K562 (cell line): ENCODE data around the gene LMBR1. TPM values are rescaled to one million over a fixed set of nuclear protein-coding genes. Genes with fewer than 3 reads are reported as not detected.

ENCODE experiments used
- ATF1 ChIP-seq, 2 experiments: fragments of 450-650 bp in 1 of 2; IDR thresholded peaks; 2 replicates each; pipeline ENCODE4 v1.6.1; 2016; ENCODE audit warnings: missing compliant biosample characterization in 1 of 2, missing genetic modification characterization in 1 of 2
- BHLHE40 ChIP-seq: IDR thresholded peaks from 2 replicates; pipeline ENCODE4 v1.6.1; 2011; ENCODE audit warnings: low read length, improper control_type of control experiment
- BRCA1 ChIP-seq, 2 experiments: fragments of 450-650 bp in 1 of 2; sonication (generic) in 1 of 2; formaldehyde crosslinking in 1 of 2; IDR thresholded peaks; 2 replicates each; pipeline versions ENCODE4 v1.5.0 to v1.6.1; 2017 to 2020; ENCODE audit warnings: mild to moderate bottlenecking in 1 of 2, missing genetic modification reagents in 1 of 2
- CHCHD3 ChIP-seq: fragments of 250-450 bp; sonication (Bioruptor Pico); IDR thresholded peaks from 2 replicates; pipeline ENCODE4 v2.1.2; 2022; ENCODE audit warnings: mild to moderate bottlenecking
- CLOCK ChIP-seq: fragments of 250-450 bp; sonication (Bioruptor Pico); IDR thresholded peaks from 2 replicates; pipeline ENCODE4 v1.4.0; 2020; ENCODE audit warnings: mild to moderate bottlenecking, moderate library complexity, borderline replicate concordance
- CREBBP ChIP-seq: IDR thresholded peaks from one replicate; pipeline ENCODE4 v1.6.1; 2012; ENCODE audit warnings: low read depth, mild to moderate bottlenecking, control low read depth, inconsistent platforms, low read length
- CTCFL ChIP-seq: IDR thresholded peaks from 2 replicates; pipeline ENCODE4 v1.6.1; 2011; ENCODE audit warnings: borderline replicate concordance, low read depth, mild to moderate bottlenecking, moderate library complexity, low read length; ENCODE audit not compliant: insufficient read depth, poor library complexity, severe bottlenecking
- GMEB1 ChIP-seq: fragments of 250-450 bp; sonication (Bioruptor Pico); IDR thresholded peaks from 2 replicates; pipeline ENCODE4 v1.4.0; 2020; ENCODE audit warnings: mild to moderate bottlenecking
- HNRNPH1 ChIP-seq: fragments of 200-400 bp; formaldehyde crosslinking; optimal IDR thresholded peaks from 2 replicates; pipeline ENCODE3; 2017; ENCODE audit warnings: low read depth, mild to moderate bottlenecking, low read length, moderate library complexity
- MCM7 ChIP-seq, 2 experiments: fragments of 450-650 bp; IDR thresholded peaks; 2 replicates each; pipeline ENCODE4 v1.6.1; 2016 to 2018
- RB1 ChIP-seq: fragments of 450-650 bp; IDR thresholded peaks from 2 replicates; pipeline ENCODE4 v1.6.1; 2017; ENCODE audit warnings: low read depth, mild to moderate bottlenecking
- SP2 ChIP-seq: IDR thresholded peaks from 2 replicates; pipeline ENCODE4 v1.6.1; 2011; ENCODE audit warnings: mild to moderate bottlenecking, low read depth, low read length, moderate library complexity; ENCODE audit not compliant: poor library complexity, severe bottlenecking; ENCODE audit errors: extremely low read depth
- SRSF9 ChIP-seq: fragments of 200-400 bp; formaldehyde crosslinking; IDR thresholded peaks from 2 replicates; pipeline ENCODE4 v1.6.1; 2017; ENCODE audit warnings: low read depth, low read length, borderline replicate concordance
- ZBTB5 ChIP-seq: fragments of 450-650 bp; IDR thresholded peaks from 2 replicates; pipeline ENCODE4 v1.6.1; 2017; ENCODE audit warnings: antibody characterized with exemption
- ZNF431 ChIP-seq: sonication (generic); formaldehyde crosslinking; IDR thresholded peaks from 2 replicates; pipeline ENCODE4 v1.8.0; 2022; ENCODE audit warnings: mild to moderate bottlenecking, missing genetic modification reagents
- ZNF589 ChIP-seq: fragments of 200-800 bp; sonication (Bioruptor generic); IDR thresholded peaks from 2 replicates; pipeline ENCODE4 v1.6.1; 2016; ENCODE audit warnings: low read depth, missing genetic modification characterization, missing compliant biosample characterization
- ZNF76 ChIP-seq: fragments of 250-450 bp; sonication (Bioruptor Pico); IDR thresholded peaks from 2 replicates; pipeline ENCODE4 v1.4.0; 2020; ENCODE audit warnings: mild to moderate bottlenecking, moderate library complexity, borderline replicate concordance
- ZNF785 ChIP-seq: fragments of 250-450 bp; sonication (Bioruptor Pico); IDR thresholded peaks from 2 replicates; pipeline ENCODE4 v1.4.0; 2020; ENCODE audit warnings: mild to moderate bottlenecking
- ZSCAN32 ChIP-seq: fragments of 450-650 bp; formaldehyde crosslinking; IDR thresholded peaks from 2 replicates; pipeline ENCODE4 v1.4.0; 2020; ENCODE audit warnings: mild to moderate bottlenecking, moderate library complexity
- polyA plus RNA-seq, 8 experiments: library from polyadenylated mRNA; depleted of rRNA in 4 of 8; stranded (reverse) in 5 of 8; unstranded in 3 of 8; fragments of >200 nt; fragmentation: Nextera tagmentation in 2 of 8; fragmentation: Illumina TruSeq in 1 of 8; extraction: Ambion mirVana in 2 of 8; extraction: Trizol in 1 of 8; gene quantifications; 2 replicates each; pipeline versions ENCODE4 v1.2.1 to v1.2.3, GENCODE V29; 2011 to 2014; ENCODE audit warnings: inconsistent platforms in 1 of 8, missing spikeins in 1 of 8
- total RNA-seq, 7 experiments: library from RNA; depleted of rRNA in 6 of 7; stranded (reverse); fragments of >200 nt in 6 of 7; fragmentation: Illumina TruSeq in 2 of 7; extraction: Trizol in 2 of 7; gene quantifications; 2 replicates each; pipeline versions ENCODE4 v1.2.1 to v1.2.3, GENCODE V29; 2011 to 2021; ENCODE audit warnings: low replicate concordance in 1 of 7

LMBR1 gene
- total and polyA plus RNA-seq, 9 of the 15 experiments (the other 6 are each of a cell fraction or from before 2014, with no cell fraction given), result 7.7 to 90.0 (median 59.9) TPM

GRCh38 chr7:156640257-156640948 is 252.6 kb downstream of the LMBR1 start, which contains the start of gene RNF32 (continued):
- no peak for TF ChIP-seq HNRNPH1
- no peak for TF ChIP-seq ZBTB5
- TF ChIP-seq ZNF589 (CRISPR knock-in tag), result peak; percentile 62; the same call in 1 of the 2 replicates
- TF ChIP-seq GMEB1, result peak; percentile 99
- peak; percentile 75 for TF ChIP-seq RB1
- TF ChIP-seq SP2, result no peak
- no peak for TF ChIP-seq SRSF9
- no peak for TF ChIP-seq ZNF76 (CRISPR knock-in tag)
- 0 out of 2 replicates have a peak, but pooled peaks have one; percentile 44 for TF ChIP-seq CHCHD3
- peak; percentile 25 for TF ChIP-seq CTCFL
- no peak for TF ChIP-seq BRCA1 (IDR thresholded peaks at IDR 0.05)
- TF ChIP-seq BRCA1 (CRISPR knock-in tag; IDR thresholded peaks at IDR 0.05), result no peak; the same call in 1 of the 2 replicates
- peak; percentile 84 for TF ChIP-seq ZNF431
- TF ChIP-seq ZSCAN32 (CRISPR knock-in tag), result peak; percentile 15; the same call in 1 of the 2 replicates
- TF ChIP-seq BHLHE40, result peak; percentile 39
- no peak for TF ChIP-seq ZNF785 (CRISPR knock-in tag)
- TF ChIP-seq CLOCK, result no peak
- no peak for TF ChIP-seq CREBBP
- TF ChIP-seq ATF1 (CRISPR knock-in tag; IDR thresholded peaks at IDR 0.05), result 0 out of 2 replicates have a peak, but pooled peaks have one; percentile 11
- peak; percentile 83 for TF ChIP-seq ATF1 (tag; IDR thresholded peaks at IDR 0.05)
- no peak for TF ChIP-seq MCM7 (IDR thresholded peaks at IDR 0.05)
